A549 treated with GW870086 at 1 μM for 4 hours (cell line): ENCODE measurements around the gene NUDT16. TPM values are rescaled to one million over a fixed set of nuclear protein-coding genes. Genes with fewer than 3 reads are reported as not detected.

Experiments used
- total RNA-seq: library from RNA; stranded (reverse); fragments of 200-300 nt; extraction: Qiagen RNA extraction; gene quantifications from 5 replicates; pipeline ENCODE4 v1.2.3, GENCODE V29; 2022; ENCODE audit warnings: low read depth

NUDT16 gene
- 5.8 to 7.4 TPM (median 7.2 TPM) in 5 replicates for total RNA-seq

GRCh38 chr3:131381445-131382291, at the start of gene NUDT16:
TSS of gene NUDT16 (plus strand) at chr3:131381774. CDS start at chr3:131381805, 31 bp downstream.

Other genes starting within 250 kb of the NUDT16 start
- gene MRPL3, start 121.2 kb downstream of the NUDT16 start, total RNA-seq: 88.4 to 104 TPM (median 92.9 TPM) in 5 replicates